Measurements from ENCODE around the gene MFAP2.

DNA sequence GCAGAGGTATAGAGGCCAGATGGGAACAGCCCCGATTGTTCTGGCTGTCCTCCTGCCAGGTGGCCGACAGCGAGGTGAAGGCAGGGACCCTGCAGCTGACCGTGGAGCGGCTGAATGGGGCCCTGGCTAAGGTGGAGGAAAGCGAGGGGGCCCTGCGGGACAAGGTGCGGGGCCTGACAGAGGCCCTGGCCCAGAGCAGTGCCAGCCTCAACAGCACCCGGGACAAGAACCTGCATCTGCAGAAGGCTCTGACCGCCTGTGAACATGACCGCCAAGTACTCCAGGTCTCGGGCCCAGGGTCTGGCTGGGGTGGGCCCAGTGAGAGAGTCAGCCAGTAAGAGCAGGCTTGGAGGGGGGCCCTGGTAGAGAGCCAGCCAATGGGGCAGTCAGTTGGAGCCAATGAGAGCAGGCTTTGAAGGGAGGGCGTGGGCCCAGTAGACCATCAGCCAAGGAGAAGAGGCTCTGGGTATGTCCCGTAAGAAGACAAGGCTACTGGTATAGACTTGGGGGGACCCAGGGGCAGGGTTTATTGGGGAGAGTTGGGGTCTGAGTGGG, 11.3 kb downstream of the MFAP2 start:
- TF ChIP-seq, protein P1, sequence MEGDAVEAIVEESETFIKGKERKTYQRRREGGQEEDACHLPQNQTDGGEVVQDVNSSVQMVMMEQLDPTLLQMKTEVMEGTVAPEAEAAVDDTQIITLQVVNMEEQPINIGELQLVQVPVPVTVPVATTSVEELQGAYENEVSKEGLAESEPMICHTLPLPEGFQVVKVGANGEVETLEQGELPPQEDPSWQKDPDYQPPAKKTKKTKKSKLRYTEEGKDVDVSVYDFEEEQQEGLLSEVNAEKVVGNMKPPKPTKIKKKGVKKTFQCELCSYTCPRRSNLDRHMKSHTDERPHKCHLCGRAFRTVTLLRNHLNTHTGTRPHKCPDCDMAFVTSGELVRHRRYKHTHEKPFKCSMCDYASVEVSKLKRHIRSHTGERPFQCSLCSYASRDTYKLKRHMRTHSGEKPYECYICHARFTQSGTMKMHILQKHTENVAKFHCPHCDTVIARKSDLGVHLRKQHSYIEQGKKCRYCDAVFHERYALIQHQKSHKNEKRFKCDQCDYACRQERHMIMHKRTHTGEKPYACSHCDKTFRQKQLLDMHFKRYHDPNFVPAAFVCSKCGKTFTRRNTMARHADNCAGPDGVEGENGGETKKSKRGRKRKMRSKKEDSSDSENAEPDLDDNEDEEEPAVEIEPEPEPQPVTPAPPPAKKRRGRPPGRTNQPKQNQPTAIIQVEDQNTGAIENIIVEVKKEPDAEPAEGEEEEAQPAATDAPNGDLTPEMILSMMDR (IDR thresholded peaks at IDR 0.05): no peak
- TF ChIP-seq POLR2A (IDR thresholded peaks at IDR 0.05): no peak

All from Peyer's patch (tissue), 4 donors.